Activated CD4-positive, alpha-beta memory T cell treated with anti-CD3 and anti-CD28 coated beads for 36 hours (primary cell): ENCODE results near the gene SARDH. TPM values are rescaled to one million over a fixed set of nuclear protein-coding genes. Genes with fewer than 3 reads are reported as not detected.
"Not testable (repeated sequence)": the region's sequence is repeated elsewhere in the genome, so short reads cannot be mapped to it uniquely, and the experiment has no call there.

Experiments
- CTCF ChIA-PET: fragments of 350-600 bp; sonication (Branson Sonifier 250); formaldehyde crosslinking; loops from one replicate; lab custom pipeline; 2021; ENCODE audit warnings: antibody characterized with exemption, inconsistent platforms; lab: Charles Lee
- POLR2A ChIA-PET: fragments of 350-600 bp; sonication (Branson Sonifier 250); formaldehyde crosslinking; loops from one replicate; lab custom pipeline; 2021; ENCODE audit warnings: antibody characterized with exemption; lab: Charles Lee
- DNase-seq: peaks from one replicate; pipeline ENCODE4 v3.0.0-alpha.2; 2020
- H3K27ac Mint-ChIP-seq: one replicate; pipeline ENCODE4 v1.8.0; 2021; ENCODE audit warnings: mixed read lengths
- H3K27me3 Mint-ChIP-seq: one replicate; pipeline ENCODE4 v1.8.0; 2021; ENCODE audit warnings: mixed read lengths
- H3K36me3 Mint-ChIP-seq: one replicate; pipeline ENCODE4 v1.8.0; 2021; ENCODE audit warnings: mixed read lengths
- H3K4me1 Mint-ChIP-seq: one replicate; pipeline ENCODE4 v1.8.0; 2021; ENCODE audit warnings: low read depth, mixed read lengths
- H3K4me3 Mint-ChIP-seq: one replicate; pipeline ENCODE4 v1.8.0; 2021; ENCODE audit warnings: mild to moderate bottlenecking, mixed read lengths
- H3K9me3 Mint-ChIP-seq: one replicate; pipeline ENCODE4 v1.8.0; 2021; ENCODE audit warnings: mixed read lengths
- intact Hi-C: fragments of 100-400 bp; cut with micrococcal nuclease; formaldehyde crosslinking; loops from one replicate; pipeline ENCODE4 v1.15.1; 2023
- total RNA-seq, 2 experiments: library from RNA; stranded (reverse); gene quantifications; one replicate each; pipeline ENCODE4 v1.2.3, GENCODE V29; 2021

The SARDH gene
- total RNA-seq, 2 experiments from 2014 or later: 6.5 to 6.6 TPM

- no peak for DNase-seq
- Mint-ChIP-seq H3K27ac (no peak overlapping the region), H3K36me3 (peaks cover 6% of the 10 kb centered on the region), H3K4me1 (no peaks in the 10 kb centered on the region), H3K4me3 (no peak overlapping the region), H3K9me3 (peaks cover 16% of the 10 kb centered on the region), H3K27me3 (no peaks in the 10 kb centered on the region)
- ChIA-PET POLR2A (no interaction called here), CTCF (interaction anchor here (1.1 to 1.7 kb wide), 2 partner anchors 8 to 221 kb away, joined by 3 to 6 read pairs; no protein-coding TSS in a partner anchor)
- intact Hi-C loops: no loop called here
Observed at GRCh38 chr9:133773889-133774655, 35.9 kb upstream of the SARDH start.

DNA sequence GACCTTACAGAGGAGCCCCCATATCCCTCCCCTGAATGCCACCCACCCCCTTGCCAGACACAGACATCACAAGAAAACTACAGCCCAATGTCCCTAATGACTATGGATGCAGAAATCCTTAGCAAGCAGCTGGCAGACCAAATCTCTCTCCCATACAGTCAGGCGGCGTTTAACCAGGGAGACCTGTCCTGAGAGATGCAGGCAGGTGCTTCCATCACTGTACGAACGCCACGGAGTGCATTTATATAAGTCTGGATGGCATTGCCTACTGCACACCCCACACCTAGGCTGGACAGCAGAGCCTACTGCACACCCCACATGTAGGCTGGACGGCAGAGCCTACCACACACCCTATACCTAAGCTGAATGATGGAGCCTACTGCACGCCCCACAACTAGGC lies 34.4 kb upstream of the SARDH start:
- no peak for DNase-seq
- Mint-ChIP-seq H3K9me3 (peaks cover 20% of the 10 kb centered on the region), H3K4me1 (no peaks in the 10 kb centered on the region), H3K27me3 (no peaks in the 10 kb centered on the region), H3K36me3 (peaks cover 10% of the 10 kb centered on the region), H3K4me3 (no peak overlapping the region), H3K27ac (no peak overlapping the region)
- intact Hi-C loops: no loop called here
- CTCF ChIA-PET: interaction anchor here (1.7 kb wide), 1 partner anchor 10 kb away, joined by 6 read pairs; no protein-coding TSS in a partner anchor
- POLR2A ChIA-PET: no interaction called here

GRCh38 chr9:133771486-133772482 lies 33.6 kb upstream of the SARDH start:
- H3K27ac Mint-ChIP-seq: no peak overlapping the region
- H3K4me3 Mint-ChIP-seq: no peak overlapping the region
- peaks cover 28% of the 10 kb centered on the region for H3K9me3 Mint-ChIP-seq
- peak; percentile 5 for DNase-seq
- ChIA-PET CTCF (interaction anchor here (0.6 kb wide), 1 partner anchor 174 kb away, joined by 3 read pairs; no protein-coding TSS in a partner anchor), POLR2A (no interaction called here)
- H3K4me1 Mint-ChIP-seq: no peaks in the 10 kb centered on the region
- peaks cover 11% of the 10 kb centered on the region for H3K36me3 Mint-ChIP-seq
- intact Hi-C loops: no loop called here
- H3K27me3 Mint-ChIP-seq: no peaks in the 10 kb centered on the region

DNA sequence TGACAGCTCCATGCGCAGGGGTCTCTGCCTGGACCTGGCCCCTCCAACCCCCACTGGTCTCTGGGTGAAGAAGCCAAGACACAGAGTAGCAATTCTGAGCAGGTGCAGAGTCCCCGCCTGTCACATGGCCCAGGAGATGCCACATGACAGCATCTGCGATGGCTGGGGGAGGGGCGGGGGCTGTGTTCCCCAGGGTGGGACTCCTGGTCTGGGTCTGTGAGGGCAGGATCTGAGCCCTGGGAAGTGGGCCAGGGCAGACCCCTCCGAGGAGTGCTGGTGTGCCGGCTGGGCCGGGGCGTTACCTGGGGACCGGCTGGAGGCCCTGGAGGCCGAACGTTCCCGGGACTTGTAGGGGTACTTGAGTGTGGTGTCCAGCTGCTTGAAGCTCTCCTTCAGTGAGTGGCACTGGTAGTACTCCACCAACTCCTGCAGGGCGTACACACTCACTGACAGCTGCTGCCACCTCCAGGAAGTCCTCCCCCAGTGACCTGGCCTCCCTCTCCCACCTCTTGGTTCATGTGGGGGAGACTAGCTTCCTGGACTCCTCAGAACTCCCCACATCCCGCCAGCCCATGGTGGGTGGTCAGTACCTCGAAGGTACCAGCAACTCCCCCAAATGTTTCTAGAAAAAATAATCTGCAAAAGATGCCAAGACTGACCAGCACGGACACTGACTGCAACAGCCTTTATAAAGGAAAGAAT lies 32.1 kb upstream of the SARDH start:
- peaks cover 14% of the 10 kb centered on the region for H3K36me3 Mint-ChIP-seq
- H3K27ac Mint-ChIP-seq: no peak overlapping the region
- ChIA-PET POLR2A (no interaction called here), CTCF (no interaction called here)
- DNase-seq: peak; percentile 5
- intact Hi-C loops: no loop called here
- peaks cover 37% of the 10 kb centered on the region for H3K9me3 Mint-ChIP-seq
- H3K4me3 Mint-ChIP-seq: no peak overlapping the region
- H3K27me3 Mint-ChIP-seq: no peaks in the 10 kb centered on the region
- no peaks in the 10 kb centered on the region for H3K4me1 Mint-ChIP-seq

DNA sequence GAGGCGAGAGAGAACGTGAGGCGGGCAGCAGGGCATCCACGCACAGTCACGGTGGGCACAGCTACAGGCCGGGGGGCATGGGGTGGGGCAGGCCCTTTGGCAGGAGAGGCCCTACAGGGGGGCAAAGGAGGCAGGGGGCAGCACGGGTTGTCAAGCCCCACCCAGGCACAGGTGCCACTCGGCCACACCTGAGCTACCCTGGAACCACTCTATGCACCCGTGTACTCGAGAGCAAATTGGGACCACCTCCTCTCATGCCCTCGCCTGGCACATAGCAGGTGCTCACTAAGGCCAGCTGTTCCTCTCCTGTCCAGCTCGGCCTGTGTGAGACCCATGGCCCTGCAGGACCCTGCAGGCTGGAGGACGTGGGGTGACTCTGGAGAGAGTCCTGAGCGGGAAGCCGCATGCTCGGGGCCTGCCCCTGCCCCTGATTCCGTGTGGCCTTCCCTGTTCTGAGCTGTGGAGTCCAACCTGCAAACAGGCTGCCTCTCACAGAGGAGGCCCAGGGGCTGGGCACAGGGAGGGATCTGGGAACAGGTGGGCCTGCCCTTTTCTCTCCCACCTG lies 31.4 kb upstream of the SARDH start:
- CTCF ChIA-PET: interaction anchor here (1.0 kb wide), 1 partner anchor 13 kb away, joined by 4 read pairs; no protein-coding TSS in a partner anchor
- POLR2A ChIA-PET: no interaction called here
- peaks cover 11% of the 10 kb centered on the region for H3K36me3 Mint-ChIP-seq
- H3K27me3 Mint-ChIP-seq: no peaks in the 10 kb centered on the region
- no peaks in the 10 kb centered on the region for H3K4me1 Mint-ChIP-seq
- no peak overlapping the region for H3K27ac Mint-ChIP-seq
- peak; percentile 7 for DNase-seq
- H3K9me3 Mint-ChIP-seq: peaks cover 36% of the 10 kb centered on the region
- intact Hi-C loops: no loop called here
- no peak overlapping the region for H3K4me3 Mint-ChIP-seq

DNA sequence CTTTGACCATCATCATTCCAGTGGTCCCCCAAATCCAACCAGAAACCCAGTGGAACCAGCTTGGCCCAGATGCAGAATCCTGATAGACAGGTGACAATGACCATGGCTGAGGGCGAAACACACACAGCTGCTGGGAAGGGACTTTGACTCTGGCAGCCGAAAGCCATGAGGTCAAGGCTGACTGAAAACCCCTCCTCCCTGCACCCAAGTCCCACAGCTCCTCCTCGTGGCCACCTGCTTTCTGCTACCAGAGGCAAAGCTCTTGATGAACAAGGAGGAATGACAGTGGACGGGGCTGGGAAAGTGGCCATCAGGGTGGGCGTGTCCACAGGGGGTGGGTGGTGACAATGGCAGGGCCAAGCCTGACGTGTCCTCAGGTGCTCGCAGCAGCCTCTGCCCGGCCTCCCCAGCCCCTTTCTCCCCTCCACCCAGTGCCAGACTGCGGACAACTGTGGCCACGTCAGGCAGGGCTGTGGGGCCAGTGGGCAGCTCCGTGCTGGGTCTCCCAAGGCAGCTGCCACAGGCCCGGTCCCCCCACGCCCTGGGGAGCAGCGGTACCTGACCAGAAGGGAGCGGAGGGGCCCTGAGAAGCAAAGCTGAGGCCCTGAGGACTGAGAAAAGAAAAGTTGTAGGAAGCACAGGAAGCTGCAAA lies 30.8 kb upstream of the SARDH start:
- peaks cover 11% of the 10 kb centered on the region for H3K36me3 Mint-ChIP-seq
- H3K27ac Mint-ChIP-seq: no peak overlapping the region
- H3K4me3 Mint-ChIP-seq: no peak overlapping the region
- DNase-seq: peak; percentile 9
- H3K9me3 Mint-ChIP-seq: peaks cover 36% of the 10 kb centered on the region
- CTCF ChIA-PET: interaction anchor here (1.0 to 1.7 kb wide), 2 partner anchors 13 to 282 kb away, joined by 4 read pairs; no protein-coding TSS in a partner anchor
- no peaks in the 10 kb centered on the region for H3K4me1 Mint-ChIP-seq
- H3K27me3 Mint-ChIP-seq: no peaks in the 10 kb centered on the region
- POLR2A ChIA-PET: no interaction called here
- intact Hi-C loops: no loop called here

DNA sequence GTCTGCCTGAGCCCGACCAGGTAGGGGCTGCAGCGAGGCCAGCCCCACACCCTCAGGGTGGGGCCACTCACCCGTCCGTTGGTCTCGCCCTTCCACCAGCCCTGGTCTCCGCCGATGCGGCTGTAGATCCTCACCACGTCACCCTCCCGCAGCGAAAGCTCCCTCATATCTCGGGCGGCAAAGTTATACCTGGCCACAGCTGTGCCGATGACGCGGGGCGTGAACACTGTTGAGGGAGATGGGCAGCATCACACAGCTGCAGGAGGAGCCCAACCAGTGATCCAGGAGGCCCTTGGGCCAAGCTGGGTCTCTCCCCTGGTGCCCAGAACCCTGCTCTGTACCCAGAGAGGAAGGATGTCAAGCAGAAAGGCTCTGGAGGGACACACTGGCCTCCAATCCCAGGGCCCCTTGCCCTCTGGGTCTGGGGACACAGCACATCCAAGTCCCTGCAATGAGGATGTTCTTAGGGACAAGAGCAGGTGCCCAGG lies 30.3 kb upstream of the SARDH start:
- Mint-ChIP-seq H3K36me3 (peaks cover 11% of the 10 kb centered on the region), H3K4me3 (no peak overlapping the region), H3K27ac (no peak overlapping the region), H3K27me3 (no peaks in the 10 kb centered on the region), H3K4me1 (no peaks in the 10 kb centered on the region), H3K9me3 (peaks cover 33% of the 10 kb centered on the region)
- CTCF ChIA-PET: interaction anchor here (1.0 to 1.7 kb wide), 2 partner anchors 14 to 282 kb away, joined by 4 read pairs; no protein-coding TSS in a partner anchor
- intact Hi-C loops: no loop called here
- POLR2A ChIA-PET: no interaction called here
- peak; percentile 3 for DNase-seq

- Mint-ChIP-seq H3K36me3 (peaks cover 11% of the 10 kb centered on the region), H3K27ac (no peak overlapping the region), H3K4me3 (no peak overlapping the region), H3K4me1 (no peaks in the 10 kb centered on the region), H3K27me3 (no peaks in the 10 kb centered on the region), H3K9me3 (peaks cover 31% of the 10 kb centered on the region)
- no peak for DNase-seq
- CTCF ChIA-PET: interaction anchor here (0.8 to 1.7 kb wide), 2 partner anchors 24 to 281 kb away, joined by 3 to 4 read pairs; no protein-coding TSS in a partner anchor
- intact Hi-C loops: no loop called here
- POLR2A ChIA-PET: no interaction called here
Observed at GRCh38 chr9:133767625-133768024, 29.5 kb upstream of the SARDH start.

DNA sequence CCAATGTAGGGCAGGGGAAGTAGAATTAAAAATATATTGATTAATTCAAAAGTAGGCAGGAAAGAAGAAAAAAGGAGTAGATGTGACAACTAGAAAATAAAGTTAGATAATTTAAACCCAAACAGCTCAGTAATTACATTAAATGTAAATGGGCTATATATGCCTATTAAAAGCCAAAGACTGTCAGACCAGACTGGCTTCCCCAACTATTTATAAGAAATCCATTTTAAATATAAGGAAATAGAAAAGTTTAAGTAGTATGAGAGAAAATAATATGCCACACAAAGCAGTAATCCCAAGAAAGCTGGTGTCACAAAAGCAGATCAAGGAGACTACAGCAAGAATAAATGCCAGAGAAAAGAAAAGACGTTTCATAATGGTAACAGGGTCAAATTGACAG lies 28.9 kb upstream of the SARDH start:
- peaks cover 11% of the 10 kb centered on the region for H3K36me3 Mint-ChIP-seq
- DNase-seq: no peak
- H3K9me3 Mint-ChIP-seq: peaks cover 31% of the 10 kb centered on the region
- POLR2A ChIA-PET: no interaction called here
- no peak overlapping the region for H3K27ac Mint-ChIP-seq
- intact Hi-C loops: no loop called here
- H3K27me3 Mint-ChIP-seq: no peaks in the 10 kb centered on the region
- CTCF ChIA-PET: interaction anchor here (0.8 kb wide), 1 partner anchor 24 kb away, joined by 3 read pairs; no protein-coding TSS in a partner anchor
- no peak overlapping the region for H3K4me3 Mint-ChIP-seq
- H3K4me1 Mint-ChIP-seq: no peaks in the 10 kb centered on the region

DNA sequence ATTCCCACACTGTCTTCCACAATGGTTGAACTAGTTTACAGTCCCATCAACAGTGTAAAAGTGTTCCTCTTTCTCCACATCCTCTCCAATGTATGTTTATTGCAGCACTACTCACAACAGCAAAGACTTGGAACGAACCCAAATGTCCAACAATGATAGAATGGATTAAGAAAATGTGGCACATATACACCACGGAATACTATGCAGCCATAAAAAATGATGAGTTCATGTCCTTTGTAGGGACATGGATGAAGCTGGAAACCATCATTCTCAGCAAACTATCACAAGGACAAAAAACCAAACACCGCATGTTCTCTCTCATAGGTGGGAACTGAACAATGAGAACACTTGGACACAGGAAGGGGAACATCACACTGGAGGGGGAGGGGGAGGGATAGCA lies 28.1 kb upstream of the SARDH start:
- CTCF ChIA-PET, H3K4me1 Mint-ChIP-seq, H3K4me3 Mint-ChIP-seq, POLR2A ChIA-PET, intact Hi-C loops, H3K27ac Mint-ChIP-seq, DNase-seq, H3K27me3 Mint-ChIP-seq: not testable (repeated sequence)
- H3K36me3 Mint-ChIP-seq: peaks cover 11% of the 10 kb centered on the region
- H3K9me3 Mint-ChIP-seq: peaks cover 31% of the 10 kb centered on the region
